ENCODE measurements around the gene CELSR1.

- TF ChIP-seq, protein P1, sequence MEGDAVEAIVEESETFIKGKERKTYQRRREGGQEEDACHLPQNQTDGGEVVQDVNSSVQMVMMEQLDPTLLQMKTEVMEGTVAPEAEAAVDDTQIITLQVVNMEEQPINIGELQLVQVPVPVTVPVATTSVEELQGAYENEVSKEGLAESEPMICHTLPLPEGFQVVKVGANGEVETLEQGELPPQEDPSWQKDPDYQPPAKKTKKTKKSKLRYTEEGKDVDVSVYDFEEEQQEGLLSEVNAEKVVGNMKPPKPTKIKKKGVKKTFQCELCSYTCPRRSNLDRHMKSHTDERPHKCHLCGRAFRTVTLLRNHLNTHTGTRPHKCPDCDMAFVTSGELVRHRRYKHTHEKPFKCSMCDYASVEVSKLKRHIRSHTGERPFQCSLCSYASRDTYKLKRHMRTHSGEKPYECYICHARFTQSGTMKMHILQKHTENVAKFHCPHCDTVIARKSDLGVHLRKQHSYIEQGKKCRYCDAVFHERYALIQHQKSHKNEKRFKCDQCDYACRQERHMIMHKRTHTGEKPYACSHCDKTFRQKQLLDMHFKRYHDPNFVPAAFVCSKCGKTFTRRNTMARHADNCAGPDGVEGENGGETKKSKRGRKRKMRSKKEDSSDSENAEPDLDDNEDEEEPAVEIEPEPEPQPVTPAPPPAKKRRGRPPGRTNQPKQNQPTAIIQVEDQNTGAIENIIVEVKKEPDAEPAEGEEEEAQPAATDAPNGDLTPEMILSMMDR (conservative IDR thresholded peaks at IDR 0.05) = no peak
- TF ChIP-seq EZH2 (IDR thresholded peaks at IDR 0.05; ENCODE audit: low read depth) = no peak
Measured at GRCh38 chr22:46500201-46500600, 37.2 kb downstream of the CELSR1 start.
